Thymus (tissue), 11 donors: Measurements from ENCODE around the gene NDRG3. TPM values are rescaled to one million over a fixed set of nuclear protein-coding genes. Genes with fewer than 3 reads are reported as not detected.

Experiments
- DNase-seq, 9 donors: peaks; one replicate each; pipeline ENCODE4 v3.0.0-alpha.2; 2013; ENCODE audit warnings: low spot score in 9 of 9, low read depth in 6 of 9, missing footprints in 1 of 9
- H3K27ac ChIP-seq, 2 donors: one replicate each; pipeline ENCODE4 v1.5.1; 2013; ENCODE audit warnings: control low read depth in 1 of 2, low read depth in 1 of 2, low read length in 1 of 2, mild to moderate bottlenecking in 1 of 2, moderate library complexity in 1 of 2
- H3K27me3 ChIP-seq, 2 donors: one replicate each; pipeline ENCODE4 v1.5.1; 2013; ENCODE audit warnings: low read length in 1 of 2; ENCODE audit not compliant: control insufficient read depth in 2 of 2, insufficient read depth in 1 of 2
- H3K36me3 ChIP-seq, 2 donors: one replicate each; pipeline ENCODE4 v1.5.1; 2013; ENCODE audit warnings: low read length in 1 of 2, mild to moderate bottlenecking in 1 of 2, moderate library complexity in 1 of 2; ENCODE audit not compliant: control insufficient read depth in 2 of 2, insufficient read depth in 2 of 2
- H3K4me1 ChIP-seq, 2 donors: one replicate each; pipeline ENCODE4 v1.5.1; 2013; ENCODE audit warnings: low read length in 2 of 2; ENCODE audit not compliant: control insufficient read depth in 2 of 2, insufficient read depth in 2 of 2
- H3K4me3 ChIP-seq, 2 donors: one replicate each; pipeline ENCODE4 v1.5.1; 2013; ENCODE audit warnings: low read length in 2 of 2, control low read depth in 1 of 2, mild to moderate bottlenecking in 1 of 2
- H3K9me3 ChIP-seq, 2 donors: one replicate each; pipeline ENCODE4 v1.5.1; 2013; ENCODE audit warnings: low read length in 1 of 2, mild to moderate bottlenecking in 1 of 2; ENCODE audit not compliant: control insufficient read depth in 2 of 2, insufficient read depth in 1 of 2
- WGBS: extraction: QIAGEN DNeasy Blood & Tissue Kit; methylation state at CpG from one replicate; pipeline ENCODE4 v1.1.7; 2013; 5-methylcytosine and 5-hydroxymethylcytosine counted together
- polyA plus RNA-seq: library from polyadenylated mRNA; stranded (reverse); fragments of 200-250 nt; gene quantifications from one replicate; pipeline ENCODE4 v1.2.3, GENCODE V29; 2013
- total RNA-seq: library from RNA; stranded (reverse); fragments of 120-200 nt; gene quantifications from one replicate; pipeline ENCODE4 v1.2.4, GENCODE V29; 2013
- donor health status: healthy.

Gene NDRG3
- total and polyA plus RNA-seq, 2 donors: 15.3 to 18.9 TPM

DNA sequence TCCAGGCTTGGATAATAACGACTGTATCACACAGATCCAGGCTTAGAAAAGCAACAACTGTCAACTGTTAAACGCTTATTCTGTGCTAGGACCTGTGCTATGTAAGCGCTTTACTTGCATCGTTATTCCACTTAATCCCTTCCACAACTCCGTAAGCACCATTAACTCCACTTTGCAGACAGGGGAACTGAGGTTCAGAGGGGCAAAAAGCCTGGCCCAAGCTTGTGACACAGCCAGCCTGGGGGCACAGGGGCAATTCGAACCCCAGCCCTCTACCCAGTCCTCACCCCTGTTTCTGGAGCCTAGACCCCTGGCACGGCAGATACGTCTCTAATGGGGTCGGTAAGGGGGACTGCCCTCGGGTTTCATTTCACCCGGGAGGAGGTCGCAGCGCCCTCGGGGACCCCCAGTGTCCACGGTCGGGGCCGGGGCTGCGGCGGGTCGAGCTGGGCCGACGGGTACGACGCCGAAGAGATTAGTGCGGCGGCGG is 27.3 kb upstream of the NDRG3 start:
- H3K27me3 ChIP-seq: no peaks in the 10 kb centered on the region
- H3K9me3 ChIP-seq: no peaks in the 10 kb centered on the region
- H3K4me3 ChIP-seq: peak overlapping the region; percentile 74 to 76
- H3K4me1 ChIP-seq: peaks cover 8 to 28% of the 10 kb centered on the region in 2 donors
- peaks cover 5 to 8% of the 10 kb centered on the region in 2 donors for H3K36me3 ChIP-seq
- peak overlapping the region; percentile 3 to 19 for H3K27ac ChIP-seq
- 4% methylated on average over 28 of the region's 28 CpGs for WGBS
- DNase-seq: peak in 3 of 9 donors; percentile 6 to 21 (median 11)

- H3K4me3 ChIP-seq: no peak overlapping the region
- peaks cover 8 to 14% of the 10 kb centered on the region in 2 donors for H3K36me3 ChIP-seq
- no peaks in the 10 kb centered on the region for H3K9me3 ChIP-seq
- peaks cover 8 to 19% of the 10 kb centered on the region in 2 donors for H3K4me1 ChIP-seq
- H3K27ac ChIP-seq: no peak overlapping the region
- no peaks in the 10 kb centered on the region for H3K27me3 ChIP-seq
- WGBS: 96% methylated on average over 7 of the region's 7 CpGs
- DNase-seq: no peak
Measured at GRCh38 chr20:36770680-36771079, 24.8 kb upstream of the NDRG3 start.

- peaks cover 8 to 11% of the 10 kb centered on the region in 2 donors for H3K4me1 ChIP-seq
- peaks cover 8 to 14% of the 10 kb centered on the region in 2 donors for H3K36me3 ChIP-seq
- H3K27ac ChIP-seq: no peak overlapping the region
- H3K4me3 ChIP-seq: no peak overlapping the region
- no peaks in the 10 kb centered on the region for H3K9me3 ChIP-seq
- WGBS: 95% methylated on average over 5 of the region's 5 CpGs
- DNase-seq: no peak
- H3K27me3 ChIP-seq: no peaks in the 10 kb centered on the region
Measured at GRCh38 chr20:36768768-36769430, 23.0 kb upstream of the NDRG3 start.

- Histone ChIP-seq H3K36me3 (peaks cover 11 to 39% of the 10 kb centered on the region in 2 donors), H3K27ac (no peak overlapping the region), H3K4me3 (no peak overlapping the region), H3K4me1 (no peaks in the 10 kb centered on the region), H3K27me3 (no peaks in the 10 kb centered on the region), H3K9me3 (no peaks in the 10 kb centered on the region)
- WGBS: 100% methylated on average over 4 of the region's 4 CpGs
- no peak for DNase-seq
Measured at GRCh38 chr20:36761125-36761524, 15.2 kb upstream of the NDRG3 start.

DNA sequence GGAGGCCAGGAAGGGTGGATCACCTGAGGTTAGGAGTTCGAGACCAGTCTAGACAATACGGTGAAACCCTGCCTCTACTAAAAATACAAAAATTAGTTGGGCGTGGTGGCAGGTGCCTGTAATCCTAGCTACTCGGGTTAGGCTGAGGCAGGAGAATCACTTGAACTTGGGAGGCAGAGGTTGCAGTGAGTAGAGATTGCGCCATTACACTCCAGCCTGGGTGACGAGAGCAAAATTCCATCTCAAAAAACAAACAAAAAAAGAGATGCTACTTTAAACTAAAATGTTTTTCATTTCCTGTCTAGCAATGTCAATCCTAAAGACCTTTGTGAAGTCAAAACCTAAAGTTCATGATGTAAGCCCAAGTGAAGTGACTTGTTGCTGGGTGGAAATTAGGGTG is 14.8 kb upstream of the NDRG3 start:
- 99% methylated on average over 6 of the region's 6 CpGs for WGBS
- no peak overlapping the region for H3K27ac ChIP-seq
- H3K4me1 ChIP-seq: no peaks in the 10 kb centered on the region
- peaks cover 11 to 37% of the 10 kb centered on the region in 2 donors for H3K36me3 ChIP-seq
- DNase-seq: no peak
- H3K27me3 ChIP-seq: no peaks in the 10 kb centered on the region
- H3K9me3 ChIP-seq: no peaks in the 10 kb centered on the region
- H3K4me3 ChIP-seq: no peak overlapping the region

DNA sequence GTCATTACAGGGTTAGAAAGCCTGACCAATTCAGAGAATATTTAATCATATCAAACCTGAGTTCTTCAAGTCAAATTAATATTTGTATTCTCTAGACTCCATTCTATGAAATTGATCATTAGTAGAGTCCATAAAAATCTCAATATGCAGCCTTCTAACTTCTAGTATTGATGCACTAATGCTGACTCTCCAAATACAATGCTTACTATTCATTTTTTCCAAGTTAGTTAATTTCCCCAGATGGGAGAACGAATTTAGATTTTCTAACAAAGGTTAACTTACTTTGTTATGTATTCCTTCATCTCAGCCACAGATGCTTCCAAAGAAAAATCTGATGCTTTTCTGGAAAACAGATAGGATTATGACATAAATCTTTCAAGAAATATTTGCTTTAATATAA is 12.4 kb upstream of the NDRG3 start:
- H3K36me3 ChIP-seq: peaks cover 14 to 56% of the 10 kb centered on the region in 2 donors
- H3K9me3 ChIP-seq: no peaks in the 10 kb centered on the region
- H3K4me3 ChIP-seq: no peak overlapping the region
- no peaks in the 10 kb centered on the region for H3K4me1 ChIP-seq
- H3K27ac ChIP-seq: no peak overlapping the region
- no peaks in the 10 kb centered on the region for H3K27me3 ChIP-seq
- 99% methylated on average over 1 of the region's 1 CpG for WGBS
- DNase-seq: no peak

DNA sequence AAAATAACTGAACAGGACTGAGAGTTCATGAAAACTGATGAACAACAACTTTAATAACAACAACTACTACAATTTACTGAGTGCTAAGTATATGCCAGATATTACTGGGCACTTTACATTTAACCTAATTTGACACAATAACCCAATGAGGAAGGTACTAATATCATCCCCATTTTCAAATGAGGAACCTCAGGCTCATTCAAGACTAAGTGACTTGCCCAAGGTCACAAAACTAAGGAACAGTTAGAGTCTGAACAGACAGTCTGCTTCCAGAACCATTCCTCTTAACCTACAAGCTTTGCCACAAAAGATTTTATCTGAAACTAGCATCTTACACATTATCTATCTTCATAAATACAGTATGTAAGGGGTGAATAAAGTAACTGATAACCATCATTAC is 10.6 kb upstream of the NDRG3 start:
- H3K27me3 ChIP-seq: no peaks in the 10 kb centered on the region
- DNase-seq: no peak
- H3K36me3 ChIP-seq: peaks cover 25 to 70% of the 10 kb centered on the region in 2 donors
- H3K9me3 ChIP-seq: no peaks in the 10 kb centered on the region
- no peak overlapping the region for H3K4me3 ChIP-seq
- no peaks in the 10 kb centered on the region for H3K4me1 ChIP-seq
- H3K27ac ChIP-seq: no peak overlapping the region

- no peaks in the 10 kb centered on the region for H3K27me3 ChIP-seq
- DNase-seq: peak in 7 of 9 donors; percentile 18 to 74 (median 38)
- H3K4me1 ChIP-seq: no peaks in the 10 kb centered on the region
- WGBS: 47% methylated on average over 2 of the region's 2 CpGs
- H3K9me3 ChIP-seq: no peaks in the 10 kb centered on the region
- no peak overlapping the region for H3K27ac ChIP-seq
- H3K4me3 ChIP-seq: no peak overlapping the region
- peaks cover 31 to 71% of the 10 kb centered on the region in 2 donors for H3K36me3 ChIP-seq
Measured at GRCh38 chr20:36754656-36755222, 8.8 kb upstream of the NDRG3 start.

- Histone ChIP-seq H3K4me3 (no peak overlapping the region), H3K4me1 (no peaks in the 10 kb centered on the region), H3K36me3 (peaks cover 28 to 60% of the 10 kb centered on the region in 2 donors), H3K27me3 (no peaks in the 10 kb centered on the region), H3K27ac (no peak overlapping the region), H3K9me3 (no peaks in the 10 kb centered on the region)
- no peak for DNase-seq
- WGBS: 98% methylated on average over 5 of the region's 5 CpGs
Measured at GRCh38 chr20:36752582-36752981, 6.7 kb upstream of the NDRG3 start.
